ENCODE data around the gene IFNA14.
"Not testable (repeated sequence)": the region's sequence is repeated elsewhere in the genome, so short reads cannot be mapped to it uniquely, and the experiment has no call there.

IFNA14 gene

DNA sequence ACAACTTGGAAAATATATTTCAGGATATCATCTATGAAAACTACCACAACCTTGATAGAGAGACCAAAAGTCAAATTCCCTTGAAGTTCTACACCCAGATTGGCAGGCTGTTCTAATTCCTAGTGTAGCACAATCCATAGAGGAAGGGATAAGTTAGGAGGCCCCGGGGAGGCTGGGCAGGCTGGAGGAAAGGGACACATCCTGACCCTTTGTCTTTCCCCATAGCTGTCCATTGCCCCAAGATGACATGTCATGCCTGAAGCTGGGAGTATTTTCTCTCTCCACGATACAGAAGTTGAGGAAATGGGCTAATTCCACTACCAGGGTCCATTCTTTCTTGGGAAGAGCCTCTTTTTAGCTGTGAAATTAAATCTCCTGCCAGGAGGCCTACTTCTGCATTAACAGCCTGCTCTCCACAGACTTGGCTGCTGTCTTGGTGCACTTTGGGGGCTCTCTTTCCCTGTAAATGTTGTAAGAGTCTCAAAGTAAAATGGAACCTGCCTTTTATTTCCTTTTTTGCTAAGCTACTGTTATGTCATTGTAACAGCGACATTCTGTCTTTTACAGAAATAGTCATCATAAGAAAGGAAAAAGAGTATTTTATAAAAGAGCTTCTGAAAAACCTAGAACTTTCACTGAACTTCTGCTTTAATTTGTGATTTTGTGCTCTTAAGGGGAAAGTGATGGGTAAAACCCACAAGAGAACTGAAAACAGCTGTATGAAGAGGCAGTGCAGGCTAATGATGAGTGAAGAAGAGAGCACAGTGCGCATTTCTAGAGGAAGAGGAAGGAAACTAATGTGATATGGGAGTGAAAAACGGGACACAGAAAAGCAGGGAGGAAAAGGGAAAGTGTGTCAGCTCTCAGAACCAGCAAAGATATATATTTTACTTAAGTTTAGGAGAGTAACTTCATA, 26.1 kb downstream of the IFNA14 start:
- not testable (repeated sequence) for H3K27me3 ChIP-seq (ENCODE audit: insufficient read depth, low read length); H3K27ac ChIP-seq (ENCODE audit: low read depth, low read length); H3K36me3 ChIP-seq (ENCODE audit: insufficient read depth, low read length); H3K9ac ChIP-seq (ENCODE audit: low read depth, low read length); H3K4me1 ChIP-seq (ENCODE audit: insufficient read depth, low read length); H3K4me3 ChIP-seq (ENCODE audit: low read length); H3K9me3 ChIP-seq (ENCODE audit: insufficient read depth, low read depth, low read length)
- WGBS: 36% methylated on average over 2 of the region's 5 CpGs

DNA sequence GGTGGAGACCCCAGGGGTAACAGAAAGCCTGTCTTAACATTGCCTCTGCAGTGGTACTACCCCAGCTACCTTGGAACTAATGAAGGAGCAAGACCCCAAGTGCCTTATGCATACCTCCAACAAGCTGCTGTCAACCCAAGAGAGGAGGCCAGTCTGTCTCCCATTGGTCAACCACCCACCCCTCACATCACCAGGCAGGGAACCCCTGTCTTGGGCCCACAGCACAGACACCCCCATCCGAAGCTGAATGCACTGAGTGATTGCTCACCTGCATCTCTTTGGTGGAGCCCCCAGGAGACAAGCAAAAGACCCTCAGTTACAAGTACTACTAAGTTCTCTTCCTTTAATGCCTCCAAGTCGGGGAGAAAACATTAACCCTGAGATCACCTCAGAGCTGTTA, 27.6 kb downstream of the IFNA14 start:
- H3K9ac ChIP-seq (ENCODE audit: low read depth, low read length); H3K36me3 ChIP-seq (ENCODE audit: insufficient read depth, low read length); H3K9me3 ChIP-seq (ENCODE audit: insufficient read depth, low read depth, low read length); H3K27me3 ChIP-seq (ENCODE audit: insufficient read depth, low read length); H3K27ac ChIP-seq (ENCODE audit: low read depth, low read length); H3K4me3 ChIP-seq (ENCODE audit: low read length); H3K4me1 ChIP-seq (ENCODE audit: insufficient read depth, low read length): not testable (repeated sequence)
- 92% methylated on average over 2 of the region's 2 CpGs for WGBS

DNA sequence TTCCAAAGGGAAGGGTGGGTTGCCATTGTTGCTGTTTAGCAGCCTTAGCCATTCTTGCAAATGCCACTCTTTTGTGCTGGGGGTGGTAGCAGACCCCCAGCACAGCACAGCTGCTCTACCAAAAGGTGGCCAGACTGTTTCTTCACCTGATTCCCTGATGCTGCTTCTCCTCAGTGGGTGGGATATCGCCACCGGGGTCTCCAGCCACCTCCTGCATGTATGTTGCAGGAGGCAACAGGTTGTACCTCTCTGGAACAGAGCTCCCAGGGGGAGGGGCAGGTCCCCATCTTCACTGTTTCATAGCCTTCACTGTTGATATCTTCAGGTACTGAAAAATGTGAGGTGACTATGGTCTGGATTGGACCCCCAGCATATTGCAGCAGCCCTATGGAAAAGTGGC, 29.0 kb downstream of the IFNA14 start:
- H3K4me3 ChIP-seq (ENCODE audit: low read length); H3K27ac ChIP-seq (ENCODE audit: low read depth, low read length); H3K4me1 ChIP-seq (ENCODE audit: insufficient read depth, low read length); H3K36me3 ChIP-seq (ENCODE audit: insufficient read depth, low read length); H3K9me3 ChIP-seq (ENCODE audit: insufficient read depth, low read depth, low read length); H3K27me3 ChIP-seq (ENCODE audit: insufficient read depth, low read length); H3K9ac ChIP-seq (ENCODE audit: low read depth, low read length): not testable (repeated sequence)
- whole genome bisulfite sequencing: 93% methylated on average over 2 of the region's 2 CpGs

DNA sequence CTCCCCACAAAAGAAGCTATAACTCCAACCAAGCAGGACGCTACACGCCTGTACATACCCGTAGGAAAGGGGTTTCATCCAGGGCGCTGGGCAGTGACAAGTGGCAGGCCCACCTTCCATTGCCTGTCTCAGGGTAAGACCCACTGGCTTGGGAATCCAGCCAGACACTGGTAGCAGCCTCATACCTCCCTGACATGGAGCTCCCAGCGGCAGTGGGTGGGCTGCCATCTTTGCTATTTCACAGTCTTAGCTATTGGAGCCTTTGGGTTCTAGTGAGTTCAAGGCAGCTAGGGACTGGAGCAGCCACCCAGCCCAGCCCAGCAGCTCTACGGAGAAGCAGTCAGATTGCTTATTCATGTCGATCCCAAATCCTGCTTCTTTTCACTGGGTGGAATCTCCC, 29.5 kb downstream of the IFNA14 start:
- H3K27ac ChIP-seq (ENCODE audit: low read depth, low read length): no peak overlapping the region
- no peaks in the 10 kb centered on the region for H3K36me3 ChIP-seq (ENCODE audit: insufficient read depth, low read length)
- no peaks in the 10 kb centered on the region for H3K4me1 ChIP-seq (ENCODE audit: insufficient read depth, low read length)
- no peaks in the 10 kb centered on the region for H3K9me3 ChIP-seq (ENCODE audit: insufficient read depth, low read depth, low read length)
- H3K4me3 ChIP-seq (ENCODE audit: low read length): no peak overlapping the region
- no peaks in the 10 kb centered on the region for H3K27me3 ChIP-seq (ENCODE audit: insufficient read depth, low read length)
- H3K9ac ChIP-seq (ENCODE audit: low read depth, low read length): no peak overlapping the region
- WGBS: 94% methylated on average over 7 of the region's 7 CpGs

DNA sequence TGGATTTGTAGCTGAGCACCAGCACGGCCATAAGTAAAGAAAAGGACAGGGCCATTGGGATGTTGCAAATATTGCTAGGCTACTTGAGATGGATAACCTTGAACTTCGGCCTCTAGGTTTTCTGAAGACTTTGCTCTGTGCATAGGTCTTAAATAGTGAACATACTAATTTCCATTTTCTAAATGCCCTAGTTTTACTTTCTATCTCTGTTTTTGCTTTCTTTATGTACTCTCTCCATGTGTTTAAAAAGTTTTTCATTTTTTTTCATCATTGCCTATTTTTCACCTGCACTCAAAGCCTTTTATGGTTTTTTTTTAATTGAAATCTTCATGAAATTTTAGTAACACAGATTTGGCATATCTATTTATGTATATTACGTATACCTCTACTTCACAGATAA, 32.8 kb downstream of the IFNA14 start, which contains the start of gene IFNA10:
TSS of gene IFNA10 (minus strand) at position 101 of the 400 bp plus-strand sequence. CDS start at position 55, 46 bp downstream.
- H3K27me3 ChIP-seq (ENCODE audit: insufficient read depth, low read length); H3K4me3 ChIP-seq (ENCODE audit: low read length); H3K4me1 ChIP-seq (ENCODE audit: insufficient read depth, low read length); H3K9ac ChIP-seq (ENCODE audit: low read depth, low read length); H3K9me3 ChIP-seq (ENCODE audit: insufficient read depth, low read depth, low read length); H3K36me3 ChIP-seq (ENCODE audit: insufficient read depth, low read length); H3K27ac ChIP-seq (ENCODE audit: low read depth, low read length): not testable (repeated sequence)
- WGBS: 94% methylated on average over 1 of the region's 3 CpGs

DNA sequence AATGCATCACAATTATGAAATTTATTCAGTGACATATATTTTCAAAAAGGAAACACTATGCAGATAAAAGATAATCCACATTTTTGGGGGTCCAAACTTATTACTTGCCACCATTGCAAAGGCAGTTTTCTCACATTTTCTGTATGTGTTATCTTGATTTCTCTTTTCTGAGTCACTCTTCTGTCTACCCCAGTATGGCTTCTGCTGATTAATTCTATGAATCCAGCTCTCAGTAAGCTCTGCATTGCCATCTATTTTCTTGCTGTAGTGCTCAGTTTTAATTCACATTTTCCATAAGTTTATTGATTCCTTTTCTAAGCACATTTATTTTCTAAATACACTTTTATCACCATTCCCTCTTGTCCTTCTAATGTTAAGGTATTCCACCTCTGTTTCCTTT, 34.6 kb downstream of the IFNA14 start:
- Histone ChIP-seq H3K9me3 (ENCODE audit: insufficient read depth, low read depth, low read length) (no peaks in the 10 kb centered on the region), H3K4me1 (ENCODE audit: insufficient read depth, low read length) (no peaks in the 10 kb centered on the region), H3K27ac (ENCODE audit: low read depth, low read length) (no peak overlapping the region), H3K9ac (ENCODE audit: low read depth, low read length) (no peak overlapping the region), H3K36me3 (ENCODE audit: insufficient read depth, low read length) (no peaks in the 10 kb centered on the region), H3K4me3 (ENCODE audit: low read length) (no peak overlapping the region), H3K27me3 (ENCODE audit: insufficient read depth, low read length) (no peaks in the 10 kb centered on the region)

DNA sequence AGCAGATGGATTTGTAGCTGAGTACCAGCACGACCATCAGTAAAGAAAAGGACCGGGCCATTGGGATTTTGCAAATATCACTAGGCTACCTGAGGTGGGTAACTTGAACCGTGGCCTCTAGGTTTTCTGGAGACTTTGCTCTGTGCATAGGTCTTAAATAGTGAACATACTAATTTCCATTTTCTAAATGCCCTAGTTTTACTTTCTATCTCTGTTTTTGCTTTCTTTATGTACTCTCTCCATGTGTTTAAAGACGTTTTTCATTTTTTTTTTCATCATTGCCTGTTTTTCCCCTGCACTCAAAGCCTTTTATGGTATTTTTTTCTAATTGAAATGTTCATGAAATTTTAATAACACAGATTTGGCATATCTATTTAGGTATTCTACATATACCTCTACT, 37.7 kb downstream of the IFNA14 start, which contains the start of gene IFNA7:
TSS of gene IFNA7 (minus strand) at position 101 of the 400 bp plus-strand sequence. CDS start at position 61, 40 bp downstream.
- not testable (repeated sequence) for H3K27ac ChIP-seq (ENCODE audit: low read depth, low read length); H3K9ac ChIP-seq (ENCODE audit: low read depth, low read length); H3K4me1 ChIP-seq (ENCODE audit: insufficient read depth, low read length); H3K9me3 ChIP-seq (ENCODE audit: insufficient read depth, low read depth, low read length); H3K36me3 ChIP-seq (ENCODE audit: insufficient read depth, low read length); H3K4me3 ChIP-seq (ENCODE audit: low read length); H3K27me3 ChIP-seq (ENCODE audit: insufficient read depth, low read length)
- 79% methylated on average over 3 of the region's 4 CpGs for WGBS

DNA sequence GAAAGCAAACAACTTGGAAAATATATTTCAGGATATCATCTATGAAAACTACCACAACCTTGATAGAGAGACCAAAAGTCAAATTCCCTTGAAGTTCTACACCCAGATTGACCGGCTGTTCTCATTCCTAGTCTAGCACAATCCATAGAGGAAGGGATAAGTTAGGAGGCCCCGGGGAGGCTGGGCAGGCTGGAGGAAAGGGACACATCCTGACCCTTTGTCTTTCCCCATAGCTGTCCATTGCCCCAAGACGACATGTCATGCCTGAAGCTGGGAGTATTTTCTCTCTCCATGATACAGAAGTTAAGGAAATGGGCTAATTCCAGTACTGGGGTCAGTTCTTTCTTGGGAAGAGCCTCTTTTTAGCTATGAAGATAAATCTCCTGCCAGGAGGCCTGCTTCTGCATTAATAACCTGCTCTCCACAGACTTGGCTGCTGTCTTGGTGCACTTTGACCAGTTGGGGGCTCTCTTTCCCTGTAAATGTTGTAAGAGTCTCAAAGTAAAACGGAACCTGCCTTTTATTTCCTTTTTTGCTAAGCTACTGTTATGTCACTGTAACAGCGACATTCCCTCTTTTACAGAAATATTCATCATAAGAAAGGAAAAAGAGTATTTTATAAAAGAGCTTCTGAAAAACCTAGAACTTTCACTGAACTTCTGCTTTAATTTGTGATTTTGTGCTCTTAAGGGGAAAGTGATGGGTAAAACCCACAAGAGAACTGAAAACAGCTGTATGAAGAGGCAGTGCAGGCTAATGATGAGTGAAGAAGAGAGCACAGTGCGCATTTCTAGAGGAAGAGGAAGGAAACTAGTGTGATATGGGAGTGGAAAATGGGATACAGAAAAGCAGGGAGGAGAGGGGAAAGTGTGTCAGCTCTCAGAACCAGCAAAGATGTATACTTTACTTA, 44.7 kb downstream of the IFNA14 start:
- H3K4me3 ChIP-seq (ENCODE audit: low read length); H3K9ac ChIP-seq (ENCODE audit: low read depth, low read length); H3K27me3 ChIP-seq (ENCODE audit: insufficient read depth, low read length); H3K4me1 ChIP-seq (ENCODE audit: insufficient read depth, low read length); H3K9me3 ChIP-seq (ENCODE audit: insufficient read depth, low read depth, low read length); H3K36me3 ChIP-seq (ENCODE audit: insufficient read depth, low read length); H3K27ac ChIP-seq (ENCODE audit: low read depth, low read length): not testable (repeated sequence)
- WGBS: 58% methylated on average over 4 of the region's 6 CpGs

Measured in HUES64 (cell line).